ENCODE data around the gene DOP1B. TPM values are rescaled to one million over a fixed set of nuclear protein-coding genes. Genes with fewer than 3 reads are reported as not detected.

The DOP1B gene
- total and polyA plus RNA-seq, 12 donors, result 2.3 to 21.2 (median 13.5) TPM

DNA sequence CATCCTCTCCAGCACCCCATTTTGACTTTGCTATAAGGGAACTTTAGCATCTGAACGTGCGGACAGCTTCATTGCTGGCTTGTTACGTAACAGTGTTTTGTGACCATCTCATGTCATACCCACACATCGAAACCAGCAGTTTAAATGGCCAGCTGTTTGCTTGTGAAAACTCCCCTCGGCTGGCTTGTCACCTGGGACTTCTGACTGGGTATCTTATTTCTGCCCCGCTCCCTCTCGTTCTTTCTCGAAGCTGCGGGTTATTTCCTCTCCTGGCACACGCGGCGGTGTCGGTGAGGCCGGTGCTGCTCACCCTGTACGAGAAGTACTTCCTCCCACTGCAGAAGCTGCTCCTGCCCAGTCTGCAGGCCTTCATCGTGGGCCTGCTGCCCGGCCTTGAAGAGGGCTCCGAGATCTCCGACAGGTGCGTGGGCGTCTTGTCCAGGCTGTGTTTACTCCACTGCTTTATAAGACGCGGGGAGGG lies 43.5 kb downstream of the DOP1B start:
- ATAC-seq, result no peak
- Histone ChIP-seq H3K27me3 (no peaks in the 10 kb centered on the region), H3K36me3 (peaks cover 0 to 36% (median 0%) of the 10 kb centered on the region in 9 donors), H3K4me1 (peaks cover 0 to 23% (median 0%) of the 10 kb centered on the region in 9 donors), H3K27ac (no peak overlapping the region), H3K4me3 (no peak overlapping the region), H3K9me3 (no peaks in the 10 kb centered on the region)
- TF ChIP-seq, protein P1, sequence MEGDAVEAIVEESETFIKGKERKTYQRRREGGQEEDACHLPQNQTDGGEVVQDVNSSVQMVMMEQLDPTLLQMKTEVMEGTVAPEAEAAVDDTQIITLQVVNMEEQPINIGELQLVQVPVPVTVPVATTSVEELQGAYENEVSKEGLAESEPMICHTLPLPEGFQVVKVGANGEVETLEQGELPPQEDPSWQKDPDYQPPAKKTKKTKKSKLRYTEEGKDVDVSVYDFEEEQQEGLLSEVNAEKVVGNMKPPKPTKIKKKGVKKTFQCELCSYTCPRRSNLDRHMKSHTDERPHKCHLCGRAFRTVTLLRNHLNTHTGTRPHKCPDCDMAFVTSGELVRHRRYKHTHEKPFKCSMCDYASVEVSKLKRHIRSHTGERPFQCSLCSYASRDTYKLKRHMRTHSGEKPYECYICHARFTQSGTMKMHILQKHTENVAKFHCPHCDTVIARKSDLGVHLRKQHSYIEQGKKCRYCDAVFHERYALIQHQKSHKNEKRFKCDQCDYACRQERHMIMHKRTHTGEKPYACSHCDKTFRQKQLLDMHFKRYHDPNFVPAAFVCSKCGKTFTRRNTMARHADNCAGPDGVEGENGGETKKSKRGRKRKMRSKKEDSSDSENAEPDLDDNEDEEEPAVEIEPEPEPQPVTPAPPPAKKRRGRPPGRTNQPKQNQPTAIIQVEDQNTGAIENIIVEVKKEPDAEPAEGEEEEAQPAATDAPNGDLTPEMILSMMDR (IDR thresholded peaks at IDR 0.05), result no peak
- intact Hi-C loops (cut with DNase I), result loop anchor here in 2 of 10 donors (10.0 kb wide), 1 partner anchor 55 kb away; no protein-coding TSS in a partner anchor
- 94% methylated on average over 23 of the region's 23 CpGs for WGBS, 2 donors
- DNase-seq, result no peak

DNA sequence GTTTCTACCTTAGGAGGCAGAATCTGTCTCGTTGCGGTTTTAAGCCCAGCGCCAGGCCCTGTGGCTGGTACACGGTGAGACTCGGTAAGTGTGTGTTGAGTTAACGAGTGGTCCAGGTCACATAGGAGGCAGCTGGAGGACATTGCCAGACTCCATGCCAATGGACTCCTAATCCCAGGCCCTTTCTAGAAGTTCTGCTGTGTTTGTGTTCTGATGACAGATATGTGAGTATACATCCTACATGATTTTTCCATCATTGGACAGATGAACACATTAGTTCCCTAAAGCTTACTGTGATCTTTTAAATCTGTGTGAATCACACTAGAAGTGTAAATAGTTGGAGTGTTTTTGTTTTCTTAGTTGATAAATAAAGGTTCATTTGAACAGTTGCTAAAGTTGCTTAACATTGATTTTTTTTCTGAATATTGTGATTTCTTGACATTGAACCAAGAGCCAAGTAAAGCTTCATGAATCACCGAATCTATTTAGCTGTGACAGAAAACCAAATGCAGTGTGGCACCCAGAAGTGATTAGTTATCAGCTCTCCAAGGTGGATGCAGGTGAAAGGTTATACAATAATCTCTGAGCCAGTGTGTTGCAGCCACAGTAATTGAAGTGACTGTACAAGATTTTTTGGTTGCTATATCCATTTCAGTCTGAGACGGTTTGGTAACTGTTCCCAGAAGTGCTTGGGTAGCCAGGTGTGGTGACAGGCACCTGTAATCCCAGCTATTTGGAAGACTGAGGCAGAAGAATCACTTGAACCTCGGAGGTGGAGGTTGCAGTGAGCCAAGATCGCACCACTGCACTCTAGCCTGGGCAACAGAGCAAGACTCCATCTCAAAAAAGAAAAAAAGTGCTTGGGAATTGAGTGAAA lies 46.3 kb downstream of the DOP1B start:
- DNase-seq (no peak), ATAC-seq (no peak)
- WGBS, 2 donors, result 82 to 87% methylated on average over 10 of the region's 10 CpGs
- Histone ChIP-seq H3K9me3 (no peaks in the 10 kb centered on the region), H3K36me3 (peaks cover 0 to 36% (median 0%) of the 10 kb centered on the region in 9 donors), H3K27me3 (no peaks in the 10 kb centered on the region), H3K4me1 (peaks cover 0 to 26% (median 0%) of the 10 kb centered on the region in 9 donors), H3K4me3 (no peak overlapping the region), H3K27ac (peak overlapping the region in 2 of 10 donors; percentile 7 to 55)
- TF ChIP-seq, protein P1 (IDR thresholded peaks at IDR 0.05), result no peak
- intact Hi-C loops (cut with DNase I), result loop anchor here in 2 of 10 donors (10.0 kb wide), 1 partner anchor 58 kb away; no protein-coding TSS in a partner anchor

DNA sequence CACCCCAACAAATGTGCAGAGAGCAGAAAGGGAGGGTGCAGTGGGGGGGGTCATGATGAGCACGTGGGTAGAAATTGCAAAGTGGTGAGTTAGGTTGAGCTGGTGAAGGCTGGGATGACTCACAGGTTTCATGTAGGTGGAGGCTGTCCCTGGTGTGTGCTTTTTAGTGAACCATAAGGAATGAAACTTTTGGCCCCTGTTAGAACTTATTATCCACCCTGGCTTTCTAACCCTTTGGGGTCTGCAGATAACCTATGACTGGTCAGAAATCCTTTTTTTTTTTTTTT lies 46.9 kb downstream of the DOP1B start:
- WGBS, 2 donors, result 29 to 30% methylated on average over 1 of the region's 1 CpG
- H3K27ac ChIP-seq, result peak overlapping the region in 1 of 10 donors; percentile 55
- no peak overlapping the region for H3K4me3 ChIP-seq
- DNase-seq, result no peak
- intact Hi-C loops (cut with DNase I), result loop anchor here in 2 of 10 donors (10.0 kb wide), 1 partner anchor 59 kb away; no protein-coding TSS in a partner anchor
- peaks cover 0 to 38% (median 0%) of the 10 kb centered on the region in 9 donors for H3K36me3 ChIP-seq
- no peaks in the 10 kb centered on the region for H3K27me3 ChIP-seq
- peaks cover 0 to 26% (median 0%) of the 10 kb centered on the region in 9 donors for H3K4me1 ChIP-seq
- ATAC-seq, result peak in 4 of 8 donors; percentile 47 to 60 (median 58)
- TF ChIP-seq, protein P1 (IDR thresholded peaks at IDR 0.05), result no peak
- no peaks in the 10 kb centered on the region for H3K9me3 ChIP-seq

DNA sequence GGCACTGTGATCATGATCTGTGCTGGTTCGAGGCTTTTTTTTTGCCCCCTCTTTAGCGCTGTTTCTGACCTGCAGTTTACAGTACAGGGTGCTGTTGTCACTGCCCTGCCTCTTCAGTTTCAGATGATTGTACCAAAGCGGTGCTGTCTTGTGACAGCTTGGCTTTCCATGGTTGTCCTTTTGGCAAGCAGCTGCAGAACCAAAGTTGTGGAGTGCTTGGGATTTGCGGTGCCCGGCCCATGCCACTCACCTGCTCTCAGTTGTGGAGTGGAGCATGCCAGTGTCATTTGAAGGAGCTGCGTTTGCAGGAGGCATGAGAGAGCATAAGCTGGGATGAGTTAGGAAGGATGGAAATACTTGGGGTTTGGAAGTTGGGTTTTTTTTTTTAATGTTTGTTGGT lies 48.4 kb downstream of the DOP1B start:
- H3K4me3 ChIP-seq, result no peak overlapping the region
- TF ChIP-seq, protein P1 (IDR thresholded peaks at IDR 0.05), result no peak
- intact Hi-C loops (cut with DNase I), result loop anchor here in 5 of 10 donors (5.0 to 10.0 kb wide), 2 partner anchors 60 to 63 kb away; no protein-coding TSS in a partner anchor
- WGBS, 2 donors, result 65 to 73% methylated on average over 6 of the region's 6 CpGs
- ATAC-seq (peak in 7 of 8 donors; percentile 39 to 84 (median 45)), DNase-seq (peak in 1 of 2 donors; percentile 17)
- H3K9me3 ChIP-seq, result no peaks in the 10 kb centered on the region
- H3K4me1 ChIP-seq, result peaks cover 0 to 27% (median 0%) of the 10 kb centered on the region in 9 donors
- no peak overlapping the region for H3K27ac ChIP-seq
- peaks cover 0 to 39% (median 0%) of the 10 kb centered on the region in 9 donors for H3K36me3 ChIP-seq
- H3K27me3 ChIP-seq, result no peaks in the 10 kb centered on the region

Data from heart right ventricle (tissue), 16 donors.